KBM-7 (cell line): ENCODE results near the gene NRTN.
A peak's percentile ranks its signal among the peaks of the same experiment; 100 is the strongest.
"Not testable (repeated sequence)": the region's sequence is repeated elsewhere in the genome, so short reads cannot be mapped to it uniquely, and the experiment has no call there.

Experiments
- DNase-seq: peaks from one replicate; pipeline ENCODE4 v3.0.0-alpha.2; 2015
- in situ Hi-C: fragments of 300-500 bp; cut with MboI; formaldehyde crosslinking; loops from 2 replicates; pipeline ENCODE4 v1.14.3; 2020; ENCODE audit warnings: low sequenced_read_pairs, low pct_unique_long_range_greater_than_20kb, mixed read lengths

Gene NRTN, protein sequence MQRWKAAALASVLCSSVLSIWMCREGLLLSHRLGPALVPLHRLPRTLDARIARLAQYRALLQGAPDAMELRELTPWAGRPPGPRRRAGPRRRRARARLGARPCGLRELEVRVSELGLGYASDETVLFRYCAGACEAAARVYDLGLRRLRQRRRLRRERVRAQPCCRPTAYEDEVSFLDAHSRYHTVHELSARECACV

DNA sequence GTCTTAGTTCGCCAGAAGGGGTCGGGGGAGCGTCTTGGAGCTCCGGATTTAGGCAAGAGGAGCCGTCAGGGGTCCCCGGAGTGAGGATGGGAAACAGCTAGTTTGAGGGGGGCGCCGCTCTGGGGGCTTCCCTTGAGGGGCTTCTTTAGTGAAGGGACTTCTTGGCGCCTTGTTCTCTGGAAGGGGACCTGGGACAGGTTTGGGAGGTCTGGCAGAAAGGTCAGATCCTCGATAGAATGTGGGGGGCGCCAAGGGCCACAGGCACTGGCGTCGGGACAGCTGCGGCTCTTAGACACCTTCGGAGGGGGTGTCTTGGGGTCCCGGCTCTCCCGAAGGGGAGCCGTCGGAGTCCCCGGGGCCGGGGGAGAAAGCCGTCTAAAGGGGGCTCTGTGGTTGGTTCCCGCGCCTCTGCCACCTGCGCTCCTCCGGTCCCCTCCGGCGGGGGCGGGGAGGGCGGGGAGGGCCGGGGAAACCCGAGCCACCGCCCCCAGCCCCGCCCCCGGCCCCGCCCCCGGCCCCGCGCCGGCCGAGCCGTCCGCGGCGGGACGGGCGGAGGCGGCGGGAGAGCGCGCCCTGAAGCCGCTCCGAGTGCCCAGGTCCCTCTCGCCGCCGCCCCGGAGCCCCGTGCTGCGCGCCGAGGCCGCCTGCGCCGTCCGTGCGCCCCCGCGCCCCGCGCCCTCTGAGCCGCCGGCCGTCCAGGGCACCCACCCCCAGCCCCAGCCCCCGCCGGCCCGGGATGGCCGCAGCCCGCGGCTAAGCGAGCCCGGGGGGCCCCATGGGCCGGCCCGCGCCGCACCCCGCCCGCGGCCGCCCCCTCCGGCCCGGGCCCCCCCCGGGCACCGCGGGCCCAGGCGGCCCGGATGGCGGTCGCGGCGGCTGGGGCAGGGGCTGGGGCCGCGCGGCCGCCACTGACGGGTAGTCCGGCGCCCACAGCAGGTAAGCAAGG, at the start of gene NRTN:
TSS of gene NRTN (plus strand) at position 552 of the 946 bp plus-strand sequence. CDS start 19,099 bp downstream, outside the sequence.
- no peak for DNase-seq
- in situ Hi-C loops = loop anchor here (10.0 kb wide), 1 partner anchor 90 kb away; no protein-coding TSS in a partner anchor

GRCh38 chr19:5762608-5763217, 42.2 kb upstream of the NRTN start:
- in situ Hi-C loops = no loop called here
- DNase-seq = no peak

DNA sequence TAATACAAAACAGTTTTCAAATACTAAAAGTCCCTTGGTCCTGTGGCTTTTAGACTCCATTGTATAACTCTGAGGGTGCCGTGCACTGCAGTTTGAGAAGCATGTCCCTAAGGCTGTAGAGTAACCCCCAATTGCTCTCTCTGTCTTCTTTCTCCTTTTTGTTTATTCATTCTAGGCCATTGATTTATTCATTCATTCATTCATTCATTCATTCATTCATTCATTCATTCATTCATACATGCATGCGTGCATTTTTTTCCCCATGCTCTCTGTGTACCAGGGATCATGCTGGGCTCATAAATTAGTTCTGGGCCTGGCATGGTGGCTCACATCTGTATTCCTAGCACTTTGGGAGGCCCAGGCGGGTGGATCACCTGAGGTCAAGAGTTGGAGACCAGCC, 39.6 kb upstream of the NRTN start:
- in situ Hi-C loops = no loop called here
- DNase-seq = no peak

DNA sequence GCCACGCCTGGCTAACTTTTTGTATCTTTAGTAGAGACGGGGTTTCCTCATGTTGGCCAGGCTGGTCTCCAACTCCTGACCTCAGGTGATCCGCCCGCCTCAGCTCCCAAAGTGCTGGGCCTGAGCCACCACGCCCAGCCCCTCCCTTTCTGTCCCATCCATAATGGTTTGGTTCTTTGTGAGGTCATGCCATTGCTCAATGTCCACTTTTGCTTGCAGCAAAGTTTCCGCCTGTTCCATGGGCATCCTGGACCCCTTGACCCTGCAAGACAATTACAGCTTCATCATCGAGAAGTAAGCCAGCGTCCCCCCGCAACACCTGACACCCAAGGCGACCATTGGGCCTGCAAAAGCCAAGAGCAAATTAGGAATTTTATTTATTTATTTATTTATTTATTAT, 36.9 kb upstream of the NRTN start:
- in situ Hi-C loops = no loop called here
- DNase-seq = no peak

DNA sequence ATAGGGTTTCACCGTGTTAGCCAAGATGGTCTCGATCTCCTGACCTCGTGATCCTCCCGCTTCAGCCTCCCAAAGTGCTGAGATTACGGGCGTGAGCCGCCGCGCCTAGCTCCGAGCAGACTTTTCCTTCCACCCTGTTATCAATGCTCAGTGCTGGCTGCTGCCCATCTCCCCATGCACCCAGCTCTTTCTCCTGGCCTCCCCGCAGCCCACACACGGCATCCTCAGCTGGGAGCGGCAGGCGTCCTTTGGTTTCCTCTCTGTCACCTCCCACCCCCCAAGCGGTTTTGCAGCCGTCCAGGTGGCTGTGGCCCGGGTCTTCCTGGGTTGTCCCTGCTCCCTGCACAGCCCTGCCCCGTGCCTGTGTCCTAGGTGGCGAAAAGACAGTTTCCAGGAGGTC, 32.5 kb upstream of the NRTN start:
- in situ Hi-C loops = no loop called here
- DNase-seq = peak; percentile 36

DNA sequence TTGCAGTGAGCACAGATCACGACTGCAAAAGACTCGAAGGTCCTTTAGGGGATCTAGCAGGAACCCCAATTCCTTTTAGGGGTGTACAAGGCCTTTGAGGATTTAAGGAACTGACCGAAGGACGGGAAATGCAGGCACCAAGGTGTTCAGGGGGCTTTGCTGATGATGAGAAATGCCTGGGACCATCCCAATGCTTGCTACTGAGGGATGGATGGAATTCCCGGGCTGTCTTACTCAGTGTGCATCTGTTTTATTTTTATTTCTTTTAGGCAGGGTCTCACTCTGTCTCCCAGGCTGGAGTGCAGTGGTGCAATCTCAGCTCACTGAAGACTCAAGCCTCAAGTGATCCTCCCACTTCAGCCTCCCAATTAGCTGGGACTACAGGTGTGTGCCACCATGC, 31.6 kb upstream of the NRTN start:
- in situ Hi-C loops = no loop called here
- no peak for DNase-seq

DNA sequence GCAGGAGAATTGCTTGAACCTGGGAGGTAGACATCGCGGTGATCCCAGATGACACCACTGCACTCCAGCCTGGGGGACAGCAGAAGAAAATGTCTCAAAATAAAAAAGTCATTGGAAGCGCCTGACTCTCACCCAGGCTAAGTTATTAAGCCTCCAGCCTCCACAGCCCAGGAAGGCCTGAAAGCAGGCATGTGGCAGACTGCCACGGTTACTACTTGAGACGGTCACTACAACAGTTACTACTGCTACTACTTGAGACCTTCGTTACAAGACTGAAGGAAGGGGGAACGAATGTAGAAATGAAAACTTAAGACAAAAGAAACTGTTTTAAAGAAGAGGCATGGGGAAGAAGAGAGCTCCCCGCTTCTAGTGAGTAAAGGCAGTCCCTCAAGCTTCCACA, 29.9 kb upstream of the NRTN start:
- no peak for DNase-seq
- in situ Hi-C loops = no loop called here

DNA sequence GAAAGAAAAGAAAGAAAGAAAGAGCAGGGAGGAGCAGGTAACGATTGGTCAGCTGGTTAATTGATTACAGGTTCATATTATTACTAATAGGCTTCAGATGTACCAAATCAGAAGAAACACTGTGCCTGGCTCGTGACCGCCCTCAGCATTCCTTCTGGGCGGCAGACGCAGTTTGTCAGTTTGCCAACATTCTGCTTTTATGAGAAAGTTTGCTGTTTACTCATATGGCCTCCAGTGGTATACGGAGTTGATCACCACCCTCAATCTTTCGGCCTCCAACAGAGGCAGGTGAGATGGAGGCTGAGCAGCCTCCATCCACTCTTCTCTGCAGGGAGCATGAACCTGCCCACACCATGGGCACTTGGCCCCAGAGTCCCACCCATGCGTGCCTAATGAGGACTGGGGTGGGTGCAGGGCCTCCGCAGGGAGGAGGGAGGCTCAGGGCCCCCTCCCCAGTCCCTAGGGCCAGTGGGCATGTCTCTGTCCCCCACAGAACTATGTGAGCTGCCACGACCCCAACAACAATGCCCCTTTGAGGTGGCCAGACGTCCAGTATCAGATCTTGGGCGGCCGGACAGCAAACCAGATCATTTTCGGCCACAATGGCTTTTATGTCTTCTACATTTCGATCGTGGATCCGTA, 29.1 kb upstream of the NRTN start:
- in situ Hi-C loops = no loop called here
- DNase-seq = no peak

- in situ Hi-C loops = no loop called here
- no peak for DNase-seq
Observed at GRCh38 chr19:5778402-5778801, 26.5 kb upstream of the NRTN start.

DNA sequence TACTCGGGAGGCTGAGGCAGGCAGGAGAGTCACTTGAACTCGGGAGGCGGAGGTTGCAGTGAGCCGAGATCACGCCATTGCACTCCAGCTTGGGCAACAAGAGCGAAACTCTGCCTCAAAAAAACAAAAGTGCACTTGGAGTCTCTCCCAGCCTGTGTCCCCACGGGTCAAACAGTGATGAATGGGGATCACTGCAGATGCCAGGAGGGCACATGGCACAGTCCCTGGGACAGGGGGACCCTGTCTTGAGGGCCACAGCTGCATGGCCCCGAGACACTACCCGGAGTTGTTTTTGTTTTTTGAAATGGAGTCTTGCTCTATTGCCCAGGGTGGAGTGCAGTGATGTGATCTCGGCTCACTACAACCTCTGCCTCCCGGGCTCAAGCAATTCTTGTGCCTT, 24.0 kb upstream of the NRTN start:
- DNase-seq, in situ Hi-C loops: not testable (repeated sequence)

GRCh38 chr19:5782322-5782721, 22.5 kb upstream of the NRTN start:
- no peak for DNase-seq

GRCh38 chr19:5782945-5783919, 21.6 kb upstream of the NRTN start:
- in situ Hi-C loops = no loop called here

More at GRCh38 chr19:5782322-5782721, 22.5 kb upstream of the NRTN start:
- in situ Hi-C loops = no loop called here

GRCh38 chr19:5784581-5785147, 20.2 kb upstream of the NRTN start, which contains the start of gene PRR22:
PRR22 (minus strand) TSS chr19:5784746; CDS start chr19:5784660, 86 bp downstream.
- no peak for DNase-seq
- in situ Hi-C loops = no loop called here

More at GRCh38 chr19:5782945-5783919, 21.6 kb upstream of the NRTN start:
- DNase-seq = no peak

- no peak for DNase-seq
- in situ Hi-C loops = no loop called here
Observed at GRCh38 chr19:5785423-5785822, 19.4 kb upstream of the NRTN start.

- in situ Hi-C loops = no loop called here
- no peak for DNase-seq
Observed at GRCh38 chr19:5786593-5787408, 18.1 kb upstream of the NRTN start.

DNA sequence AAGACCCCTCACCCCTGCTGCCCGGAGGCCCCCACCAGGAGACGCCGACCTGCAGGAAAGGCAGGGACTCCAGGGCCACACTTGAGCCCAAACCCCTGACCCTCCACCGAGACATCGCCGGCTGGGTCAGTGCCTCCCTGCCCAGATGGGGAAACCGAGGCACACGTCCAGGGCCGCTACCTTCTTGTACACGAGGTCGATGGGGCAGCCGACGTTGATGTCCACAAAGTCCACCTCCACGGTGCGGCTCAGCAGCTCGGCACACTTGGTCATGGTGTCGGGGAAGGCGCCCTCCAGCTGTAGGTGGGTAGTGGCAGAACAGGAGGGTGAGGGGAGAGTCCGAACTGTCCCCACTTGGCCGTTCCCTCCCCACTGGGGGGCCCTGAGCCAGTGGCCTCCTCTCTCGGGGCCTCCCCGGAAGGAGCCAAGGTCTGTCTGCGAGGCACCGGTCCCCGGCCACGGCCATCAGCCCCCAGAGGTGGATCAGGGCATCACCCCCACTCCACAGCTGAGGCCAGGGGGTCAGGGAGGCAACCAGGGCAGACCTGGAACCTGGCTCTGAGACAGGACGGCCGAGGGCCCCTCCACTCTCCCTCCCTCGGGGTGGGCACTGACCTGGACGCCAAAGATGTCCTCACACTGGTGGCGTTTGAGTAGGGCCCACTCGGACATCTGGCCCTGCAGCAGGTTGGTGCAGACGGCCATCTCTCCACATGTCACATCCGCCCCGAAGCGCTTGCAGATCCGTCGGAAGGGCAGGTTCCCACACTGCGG, 17.3 kb upstream of the NRTN start:
- in situ Hi-C loops = no loop called here
- no peak for DNase-seq

GRCh38 chr19:5788422-5788821, 16.4 kb upstream of the NRTN start:
- in situ Hi-C loops = no loop called here
- no peak for DNase-seq
